ENCODE results near the gene SMARCC1. TPM values are rescaled to one million over a fixed set of nuclear protein-coding genes. Genes with fewer than 3 reads are reported as not detected.

Gene SMARCC1
- total RNA-seq, 1 experiment from 2014 or later, result 130 TPM

GRCh38 chr3:47629770-47630169 lies 151.9 kb downstream of the SMARCC1 start:
- H3F3A ChIP-seq (ENCODE audit: insufficient read depth, low read depth), result no peaks in the 10 kb centered on the region; the same call in 1 of the 2 replicates
- no peak for TF ChIP-seq CTCF (conservative IDR thresholded peaks at IDR 0.05)
- no peak for TF ChIP-seq EZH2 (IDR thresholded peaks at IDR 0.05; ENCODE audit: low read depth)
- peaks cover 14% of the 10 kb centered on the region; the same call in 1 of the 2 replicates for H3K36me3 ChIP-seq (ENCODE audit: low read depth)
- no peaks in the 10 kb centered on the region for H4K20me1 ChIP-seq (ENCODE audit: insufficient read depth)
- H3K9me2 ChIP-seq (ENCODE audit: insufficient read depth), result no peaks in the 10 kb centered on the region
- no TSS peak for BruUV-seq (replicated peaks)
- no peaks in the 10 kb centered on the region for H3K4me1 ChIP-seq (replicated peaks; ENCODE audit: insufficient read depth)
- intact Hi-C loops (cut with micrococcal nuclease; ENCODE audit: unreplicated experiment), result no loop called here
- H3K79me2 ChIP-seq (ENCODE audit: low read depth), result no peaks in the 10 kb centered on the region
- POLR2A ChIA-PET (ENCODE audit: unreplicated experiment), result interaction anchor here (0.6 kb wide), 1 partner anchor 20 kb away, joined by 5 read pairs; no protein-coding TSS in a partner anchor
- no peak overlapping the region for H2AFZ ChIP-seq
- H3K4me3 ChIP-seq, result no peak overlapping the region
- H3K27me3 ChIP-seq (ENCODE audit: insufficient read depth, low read depth), result no peaks in the 10 kb centered on the region
- CTCF ChIA-PET, result interaction anchor here (1.1 kb wide), 1 partner anchor 108 kb away, joined by 3 read pairs; no protein-coding TSS in a partner anchor
- H3K4me2 ChIP-seq, result no peak overlapping the region
- H3K9me3 ChIP-seq (ENCODE audit: insufficient read depth, low read depth), result no peaks in the 10 kb centered on the region
- H3K27ac ChIP-seq, result no peak overlapping the region
- no peak for DNase-seq

- peaks cover 8% of the 10 kb centered on the region; the same call in 1 of the 2 replicates for H3K36me3 ChIP-seq (ENCODE audit: low read depth)
- H3K4me2 ChIP-seq, result no peak overlapping the region
- H3K4me1 ChIP-seq (replicated peaks; ENCODE audit: insufficient read depth), result no peaks in the 10 kb centered on the region
- no peaks in the 10 kb centered on the region for H3K9me3 ChIP-seq (ENCODE audit: insufficient read depth, low read depth)
- BruUV-seq (replicated peaks), result no TSS peak
- no peak for DNase-seq
- H2AFZ ChIP-seq, result no peak overlapping the region
- H3K4me3 ChIP-seq, result no peak overlapping the region
- no peaks in the 10 kb centered on the region; the same call in 1 of the 2 replicates for H4K20me1 ChIP-seq (ENCODE audit: insufficient read depth)
- intact Hi-C loops (cut with micrococcal nuclease; ENCODE audit: unreplicated experiment), result no loop called here
- H3K79me2 ChIP-seq (ENCODE audit: low read depth), result no peaks in the 10 kb centered on the region
- no peaks in the 10 kb centered on the region for H3K27me3 ChIP-seq (ENCODE audit: insufficient read depth, low read depth)
- ChIA-PET CTCF (no interaction called here), POLR2A (ENCODE audit: unreplicated experiment) (no interaction called here)
- H3F3A ChIP-seq (ENCODE audit: insufficient read depth, low read depth), result no peaks in the 10 kb centered on the region; the same call in 1 of the 2 replicates
- TF ChIP-seq EZH2 (IDR thresholded peaks at IDR 0.05; ENCODE audit: low read depth) (no peak), CTCF (conservative IDR thresholded peaks at IDR 0.05) (no peak)
- no peak overlapping the region for H3K27ac ChIP-seq
- H3K9me2 ChIP-seq (ENCODE audit: insufficient read depth), result no peaks in the 10 kb centered on the region
Observed at GRCh38 chr3:47628426-47628825, 153.3 kb downstream of the SMARCC1 start.

- Histone ChIP-seq H3K27ac (no peak overlapping the region), H3K4me1 (replicated peaks; ENCODE audit: insufficient read depth) (no peaks in the 10 kb centered on the region), H2AFZ (no peak overlapping the region), H3K9me3 (ENCODE audit: insufficient read depth, low read depth) (no peaks in the 10 kb centered on the region), H3K27me3 (ENCODE audit: insufficient read depth, low read depth) (no peaks in the 10 kb centered on the region), H3K9me2 (ENCODE audit: insufficient read depth) (no peaks in the 10 kb centered on the region), H3K4me3 (no peak overlapping the region), H3K36me3 (ENCODE audit: low read depth) (peaks cover 11% of the 10 kb centered on the region; the same call in 1 of the 2 replicates), H3K4me2 (no peak overlapping the region), H4K20me1 (ENCODE audit: insufficient read depth) (peaks cover 5% of the 10 kb centered on the region; the same call in 1 of the 2 replicates), H3K79me2 (ENCODE audit: low read depth) (no peaks in the 10 kb centered on the region), H3F3A (ENCODE audit: insufficient read depth, low read depth) (peaks cover 3% of the 10 kb centered on the region; the same call in 1 of the 2 replicates)
- CTCF ChIA-PET, result no interaction called here
- BruUV-seq (replicated peaks), result no TSS peak
- POLR2A ChIA-PET (ENCODE audit: unreplicated experiment), result interaction anchor here (0.6 kb wide), 1 partner anchor 16 kb away, joined by 3 read pairs; no protein-coding TSS in a partner anchor
- intact Hi-C loops (cut with micrococcal nuclease; ENCODE audit: unreplicated experiment), result no loop called here
- no peak for TF ChIP-seq CTCF (conservative IDR thresholded peaks at IDR 0.05)
- no peak for DNase-seq
Observed at GRCh38 chr3:47622671-47623461, 158.8 kb downstream of the SMARCC1 start.

Data from PC-9 (cell line).